MM.1S (cell line): ENCODE results near the gene CEP350.

Experiments used
- DNase-seq: peaks from one replicate; pipeline ENCODE4 v3.0.0-alpha.2; 2015
- H2AFZ ChIP-seq: fragments of 300-600 bp; sonication (generic); 2 replicates; pipeline ENCODE4 v1.6.0; 2016; ENCODE audit warnings: antibody characterized with exemption, low read length
- H3F3A ChIP-seq: fragments of 300-600 bp; sonication (generic); 2 replicates; pipeline ENCODE4 v1.6.1; 2016; ENCODE audit warnings: mild to moderate bottlenecking, antibody characterized with exemption, low read length, moderate library complexity, mixed read lengths; ENCODE audit not compliant: insufficient read depth
- H3K27ac ChIP-seq: fragments of 300-600 bp; sonication (generic); 2 replicates; pipeline ENCODE4 v1.5.1; 2016; ENCODE audit warnings: mild to moderate bottlenecking, low read length
- H3K27me3 ChIP-seq: fragments of 300-600 bp; sonication (generic); replicated peaks from 2 replicates; pipeline ENCODE4 v1.6.0; 2016; ENCODE audit warnings: low read length; ENCODE audit not compliant: insufficient read depth
- H3K36me3 ChIP-seq: fragments of 300-600 bp; sonication (generic); replicated peaks from 2 replicates; pipeline ENCODE4 v1.6.1; 2016; ENCODE audit warnings: mild to moderate bottlenecking, low read length, mixed read lengths; ENCODE audit not compliant: insufficient read depth
- H3K4me1 ChIP-seq: fragments of 300-600 bp; sonication (generic); 2 replicates; pipeline ENCODE4 v1.6.1; 2016; ENCODE audit warnings: low read length, mixed read lengths
- H3K4me2 ChIP-seq: fragments of 300-600 bp; sonication (generic); 2 replicates; pipeline ENCODE4 v1.6.0; 2016; ENCODE audit warnings: low read depth, low read length
- H3K4me3 ChIP-seq: fragments of 300-600 bp; sonication (generic); 2 replicates; pipeline ENCODE4 v1.5.1; 2016; ENCODE audit warnings: low read length, mixed read lengths
- H3K79me2 ChIP-seq: fragments of 300-600 bp; sonication (generic); 2 replicates; pipeline ENCODE4 v1.6.1; 2016; ENCODE audit warnings: mixed run types, low read length, mixed read lengths
- H3K9ac ChIP-seq: fragments of 300-600 bp; sonication (generic); 2 replicates; pipeline ENCODE4 v1.6.1; 2016; ENCODE audit warnings: low read length, mixed read lengths
- H3K9me2 ChIP-seq: fragments of 300-600 bp; sonication (generic); replicated peaks from 2 replicates; pipeline ENCODE4 v1.6.1; 2016; ENCODE audit warnings: mild to moderate bottlenecking, low read length, mixed read lengths; ENCODE audit not compliant: insufficient read depth
- H3K9me3 ChIP-seq: fragments of 300-600 bp; sonication (generic); replicated peaks from 2 replicates; pipeline ENCODE4 v1.6.1; 2016; ENCODE audit warnings: mild to moderate bottlenecking, low read length, mixed read lengths; ENCODE audit not compliant: insufficient read depth
- H4K20me1 ChIP-seq: fragments of 300-600 bp; sonication (generic); 2 replicates; pipeline ENCODE4 v1.6.1; 2016; ENCODE audit warnings: mild to moderate bottlenecking, low read length, moderate library complexity, mixed read lengths; ENCODE audit not compliant: insufficient read depth
- CTCF ChIP-seq: fragments of 300-600 bp; sonication (generic); IDR thresholded peaks from 2 replicates; pipeline ENCODE4 v1.5.1; 2016; ENCODE audit warnings: antibody characterized with exemption, low read length, mixed read lengths
- EZH2 ChIP-seq: fragments of 300-600 bp; sonication (generic); optimal IDR thresholded peaks from 2 replicates; pipeline ENCODE3; 2017; ENCODE audit warnings: low read depth, mild to moderate bottlenecking, antibody characterized with exemption, low read length, mixed read lengths
- EZH2phosphoT487 ChIP-seq: fragments of 300-600 bp; sonication (generic); IDR thresholded peaks from 2 replicates; pipeline ENCODE4 v1.6.1; 2018; ENCODE audit warnings: antibody characterized with exemption, low read length

Gene CEP350

DNA sequence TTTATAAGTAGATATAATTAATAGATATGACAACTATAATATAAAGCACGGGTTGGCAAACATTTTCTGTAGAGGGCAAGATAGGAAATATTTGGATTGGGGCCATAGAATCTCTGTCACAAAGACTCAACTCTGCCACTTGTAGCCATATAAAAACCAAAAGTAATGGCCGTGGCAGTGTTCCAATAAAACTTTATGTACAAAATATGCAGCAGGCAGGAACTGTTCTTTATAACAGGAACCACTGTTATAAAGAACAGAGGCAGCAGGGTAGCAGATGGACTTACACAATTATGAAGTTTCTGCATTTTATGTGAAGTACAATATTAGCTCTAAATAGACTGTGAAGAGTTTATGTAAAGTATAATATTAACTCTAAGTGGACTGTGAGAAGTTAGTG is 183.2 kb downstream of the CEP350 start:
- Histone ChIP-seq H3K9me2 (no peaks in the 10 kb centered on the region), H3K4me2 (no peak overlapping the region), H3K4me1 (no peaks in the 10 kb centered on the region), H3K27me3 (no peaks in the 10 kb centered on the region), H3K4me3 (no peak overlapping the region), H3K9me3 (no peaks in the 10 kb centered on the region), H3K36me3 (no peaks in the 10 kb centered on the region), H4K20me1 (no peaks in the 10 kb centered on the region), H3K79me2 (no peaks in the 10 kb centered on the region), H3K9ac (no peak overlapping the region), H3F3A (no peaks in the 10 kb centered on the region), H3K27ac (no peak overlapping the region), H2AFZ (no peak overlapping the region)
- no peak for DNase-seq
- TF ChIP-seq EZH2, result no peak
- TF ChIP-seq CTCF, result no peak
- no peak for TF ChIP-seq EZH2phosphoT487

DNA sequence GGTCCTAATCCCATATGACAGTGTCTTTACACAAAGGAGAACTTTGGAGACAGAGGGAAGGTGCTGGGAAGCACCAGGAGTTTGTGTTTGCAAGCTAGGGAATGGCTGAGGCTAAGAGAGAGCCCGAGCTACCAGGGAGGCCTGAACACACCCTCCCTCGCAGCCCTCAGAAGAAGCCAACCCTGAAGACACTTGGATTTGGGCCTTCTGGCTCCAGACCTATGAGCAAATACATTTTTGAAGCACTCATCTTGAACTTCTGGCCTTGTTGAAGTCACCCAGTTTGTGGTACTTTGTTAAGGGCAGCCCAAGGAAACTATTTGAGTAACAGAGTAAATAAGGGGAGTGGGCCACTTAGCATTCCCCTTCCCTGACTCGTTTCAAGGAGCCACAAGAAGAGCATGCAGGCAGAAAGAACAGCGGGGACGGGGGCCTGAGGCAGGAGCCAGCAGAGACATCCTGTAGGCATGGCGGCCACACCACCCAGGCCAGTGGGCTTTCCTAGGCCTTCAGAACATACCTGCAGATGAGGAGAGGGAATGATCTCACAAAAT is 186.8 kb downstream of the CEP350 start:
- Histone ChIP-seq H3K9ac (no peak overlapping the region), H3K27ac (no peak overlapping the region), H3K4me1 (no peaks in the 10 kb centered on the region), H3K27me3 (no peaks in the 10 kb centered on the region), H3K9me2 (no peaks in the 10 kb centered on the region), H3F3A (no peaks in the 10 kb centered on the region), H2AFZ (no peak overlapping the region), H4K20me1 (no peaks in the 10 kb centered on the region), H3K36me3 (no peaks in the 10 kb centered on the region), H3K4me2 (no peak overlapping the region), H3K4me3 (no peak overlapping the region), H3K79me2 (no peaks in the 10 kb centered on the region), H3K9me3 (no peaks in the 10 kb centered on the region)
- DNase-seq, result no peak
- TF ChIP-seq EZH2phosphoT487 (no peak), EZH2 (no peak), CTCF (no peak)

DNA sequence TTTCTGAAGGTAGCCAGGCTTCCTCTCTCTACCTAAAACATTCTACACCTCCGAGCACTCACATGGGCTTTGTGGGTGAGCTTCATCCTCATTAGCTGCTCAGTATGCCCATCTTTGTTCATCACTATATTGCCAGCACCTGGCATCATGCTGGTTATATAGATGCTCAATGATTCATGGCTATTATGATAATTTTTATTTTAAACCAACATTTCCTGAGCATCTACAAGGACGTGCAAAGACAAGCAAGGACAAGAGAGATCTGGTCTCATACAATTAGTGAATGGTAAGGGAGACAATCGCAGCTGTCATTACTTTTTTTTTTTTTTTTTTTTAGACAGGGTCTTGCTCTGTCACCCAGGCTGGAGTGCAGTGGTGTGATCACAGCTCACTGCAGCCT is 188.7 kb downstream of the CEP350 start:
- H3K9ac ChIP-seq, result no peak overlapping the region
- H3F3A ChIP-seq, result no peaks in the 10 kb centered on the region
- H2AFZ ChIP-seq, result no peak overlapping the region
- no peaks in the 10 kb centered on the region for H3K9me2 ChIP-seq
- no peak overlapping the region for H3K4me3 ChIP-seq
- no peaks in the 10 kb centered on the region for H4K20me1 ChIP-seq
- no peaks in the 10 kb centered on the region for H3K4me1 ChIP-seq
- no peaks in the 10 kb centered on the region for H3K79me2 ChIP-seq
- TF ChIP-seq CTCF, result no peak
- TF ChIP-seq EZH2phosphoT487, result no peak
- no peak for TF ChIP-seq EZH2
- no peak overlapping the region for H3K27ac ChIP-seq
- H3K27me3 ChIP-seq, result no peaks in the 10 kb centered on the region
- H3K36me3 ChIP-seq, result no peaks in the 10 kb centered on the region
- no peak for DNase-seq
- no peaks in the 10 kb centered on the region for H3K9me3 ChIP-seq
- H3K4me2 ChIP-seq, result no peak overlapping the region
